Coronary artery (tissue), 2 donors: ENCODE data around the gene LAIR2.

Experiments
- DNase-seq: peaks from one replicate; pipeline ENCODE4 v3.0.0-alpha.2; 2017; ENCODE audit warnings: low spot score
- H3K27ac ChIP-seq, 2 donors: fragments of 200-600 bp; sonication (generic); one replicate each; pipeline ENCODE4 v1.5.1; 2016 to 2019
- H3K4me3 ChIP-seq: fragments of 200-600 bp; sonication (generic); 2 replicates; pipeline ENCODE4 v1.5.1; 2016; ENCODE audit warnings: mild to moderate bottlenecking, moderate library complexity
- TF ChIP-seq, protein P1 (sequence below): fragments of 200-600 bp; sonication (generic); IDR thresholded peaks from one replicate; pipeline ENCODE4 v1.5.1; 2019; ENCODE audit warnings: antibody characterized with exemption

The LAIR2 gene

DNA sequence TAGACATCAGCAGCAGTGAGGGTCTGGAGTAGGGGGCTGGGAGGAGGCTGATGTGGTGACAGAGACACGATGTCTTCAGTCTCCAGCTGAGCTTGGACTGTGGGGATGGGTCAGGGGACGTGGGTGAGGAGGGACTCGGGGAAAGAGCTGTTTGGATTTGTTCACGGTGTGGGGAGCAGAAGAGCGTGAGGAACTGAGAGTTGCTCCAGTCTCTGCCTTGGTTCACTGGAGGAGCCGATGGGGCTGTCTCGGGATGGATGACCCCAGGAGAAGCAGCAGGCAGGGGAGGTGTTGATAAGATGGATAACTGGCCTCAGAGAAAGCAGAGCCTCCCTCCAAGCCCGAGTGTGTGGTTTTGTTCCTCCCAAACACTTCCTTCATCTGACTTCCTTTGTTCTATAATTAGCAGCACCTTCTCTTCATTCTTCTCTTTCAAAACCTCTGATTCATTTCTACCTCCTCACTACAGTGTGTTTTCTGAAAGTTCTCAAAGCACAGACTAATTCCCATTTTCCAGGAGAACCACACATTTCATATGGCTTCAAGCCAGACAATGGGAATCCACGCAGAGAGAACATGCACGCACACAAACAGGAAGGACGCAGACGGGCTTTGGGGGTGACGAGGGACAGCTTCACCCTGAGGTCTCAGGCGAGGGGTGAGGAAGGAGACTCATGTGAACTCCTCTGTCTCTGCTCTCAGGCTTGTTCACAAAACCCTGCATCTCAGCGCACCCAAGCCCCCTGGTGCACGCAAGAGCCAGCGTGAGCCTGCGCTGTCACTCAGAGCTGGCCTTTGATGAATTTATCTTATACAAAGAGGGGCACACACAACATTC lies 18.6 kb downstream of the LAIR2 start:
- Histone ChIP-seq H3K4me3 (no peak overlapping the region), H3K27ac (no peak overlapping the region)
- TF ChIP-seq, protein P1, sequence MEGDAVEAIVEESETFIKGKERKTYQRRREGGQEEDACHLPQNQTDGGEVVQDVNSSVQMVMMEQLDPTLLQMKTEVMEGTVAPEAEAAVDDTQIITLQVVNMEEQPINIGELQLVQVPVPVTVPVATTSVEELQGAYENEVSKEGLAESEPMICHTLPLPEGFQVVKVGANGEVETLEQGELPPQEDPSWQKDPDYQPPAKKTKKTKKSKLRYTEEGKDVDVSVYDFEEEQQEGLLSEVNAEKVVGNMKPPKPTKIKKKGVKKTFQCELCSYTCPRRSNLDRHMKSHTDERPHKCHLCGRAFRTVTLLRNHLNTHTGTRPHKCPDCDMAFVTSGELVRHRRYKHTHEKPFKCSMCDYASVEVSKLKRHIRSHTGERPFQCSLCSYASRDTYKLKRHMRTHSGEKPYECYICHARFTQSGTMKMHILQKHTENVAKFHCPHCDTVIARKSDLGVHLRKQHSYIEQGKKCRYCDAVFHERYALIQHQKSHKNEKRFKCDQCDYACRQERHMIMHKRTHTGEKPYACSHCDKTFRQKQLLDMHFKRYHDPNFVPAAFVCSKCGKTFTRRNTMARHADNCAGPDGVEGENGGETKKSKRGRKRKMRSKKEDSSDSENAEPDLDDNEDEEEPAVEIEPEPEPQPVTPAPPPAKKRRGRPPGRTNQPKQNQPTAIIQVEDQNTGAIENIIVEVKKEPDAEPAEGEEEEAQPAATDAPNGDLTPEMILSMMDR = no peak
- no peak for DNase-seq

DNA sequence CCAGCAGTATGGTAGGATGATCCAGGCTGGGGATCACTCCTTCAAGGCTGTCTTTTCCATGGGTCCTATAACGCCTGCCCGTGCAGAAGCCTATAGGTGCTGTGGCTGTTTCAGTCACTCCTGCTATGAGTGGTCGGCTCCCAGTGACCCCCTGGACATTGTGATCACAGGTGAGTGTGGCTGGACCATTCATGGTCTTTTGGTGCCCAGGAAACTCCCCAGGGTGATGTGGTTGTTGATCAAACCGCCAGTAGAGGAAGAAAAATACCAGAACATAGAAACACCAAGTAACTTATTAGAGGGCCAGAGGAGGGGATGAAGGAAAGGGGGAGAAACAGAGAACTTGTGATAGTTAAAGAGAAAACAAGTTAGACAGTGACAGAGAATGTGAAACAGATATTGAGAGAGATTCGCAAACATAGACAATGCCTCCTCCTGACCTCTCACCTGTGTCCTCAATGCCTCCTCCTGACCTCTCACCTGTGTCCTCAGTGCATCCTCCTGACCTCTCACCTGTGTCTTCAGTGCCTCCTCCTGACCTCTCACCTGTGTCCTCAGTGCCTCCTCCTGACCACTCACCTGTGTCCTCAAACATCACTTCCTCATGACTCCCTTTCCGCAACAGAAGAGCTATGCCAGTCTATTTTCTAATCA lies 19.4 kb downstream of the LAIR2 start:
- H3K27ac ChIP-seq = no peak overlapping the region
- DNase-seq = no peak

DNA sequence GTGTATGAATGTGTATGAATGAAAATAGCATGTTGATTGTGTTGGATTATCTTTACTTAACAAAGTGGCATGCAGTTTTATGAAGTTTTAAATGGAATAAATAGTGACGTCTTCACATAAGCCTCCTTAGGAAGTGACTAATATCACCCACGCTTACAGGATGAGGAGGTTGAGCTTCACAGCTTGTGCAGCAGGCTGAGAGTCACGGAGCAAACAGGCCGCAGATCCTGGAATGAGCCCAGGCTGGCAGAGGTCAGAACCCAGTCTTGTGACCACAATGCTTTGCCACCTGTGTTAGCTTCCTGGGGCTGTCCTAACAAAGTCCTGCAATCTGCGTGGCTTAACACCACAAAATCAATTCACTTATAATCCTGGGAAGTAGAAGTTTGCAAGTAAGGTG lies 20.8 kb downstream of the LAIR2 start:
- no peak for DNase-seq
- no peak overlapping the region for H3K27ac ChIP-seq
- H3K4me3 ChIP-seq = no peak overlapping the region
- TF ChIP-seq, protein P1 = no peak

More for the DNA sequence above, 19.4 kb downstream of the LAIR2 start:
- H3K4me3 ChIP-seq = no peak overlapping the region
- TF ChIP-seq, protein P1 = no peak

DNA sequence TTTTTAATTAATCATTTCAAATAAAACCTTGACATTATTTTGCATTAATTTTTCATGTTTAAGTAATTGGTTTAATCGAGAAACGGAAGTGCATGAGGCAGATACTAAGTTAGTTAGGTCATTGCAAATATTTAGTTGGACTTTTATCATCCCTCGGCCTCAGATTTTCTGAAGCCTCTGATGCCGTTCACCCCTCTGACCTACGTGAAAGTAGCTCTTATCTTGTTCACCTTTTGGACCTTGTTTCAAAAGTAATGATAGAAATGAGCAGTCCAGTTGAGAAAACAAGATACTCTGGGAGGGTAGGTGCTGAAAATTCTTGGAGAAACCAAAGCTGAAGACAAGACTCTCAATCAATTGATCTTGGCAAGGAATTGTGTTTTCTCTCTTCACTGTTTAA lies 23.0 kb downstream of the LAIR2 start:
- TF ChIP-seq, protein P1 = no peak
- DNase-seq = no peak
- Histone ChIP-seq H3K27ac (no peak overlapping the region), H3K4me3 (no peak overlapping the region)

DNA sequence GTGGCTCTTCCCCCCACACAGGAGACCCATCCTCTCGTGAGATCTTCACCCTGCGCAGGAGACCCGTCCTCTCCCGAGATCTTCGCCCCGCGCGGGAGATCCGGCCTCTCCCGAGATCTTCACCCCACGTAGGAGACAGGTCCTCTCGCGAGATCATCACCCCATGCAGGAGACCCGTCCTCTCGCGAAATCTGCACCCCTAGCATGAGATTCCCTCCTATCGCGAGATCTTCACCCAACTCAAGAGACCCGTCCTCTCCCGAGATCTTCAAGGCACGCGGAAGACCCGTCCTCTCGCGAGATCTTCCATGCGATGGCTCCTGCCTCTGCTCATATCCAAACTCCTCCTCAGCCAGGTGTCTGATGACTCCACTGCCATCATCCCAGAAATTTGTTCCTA lies 24.3 kb downstream of the LAIR2 start:
- no peak for DNase-seq
- Histone ChIP-seq H3K27ac (no peak overlapping the region), H3K4me3 (no peak overlapping the region)
- TF ChIP-seq, protein P1 = no peak

DNA sequence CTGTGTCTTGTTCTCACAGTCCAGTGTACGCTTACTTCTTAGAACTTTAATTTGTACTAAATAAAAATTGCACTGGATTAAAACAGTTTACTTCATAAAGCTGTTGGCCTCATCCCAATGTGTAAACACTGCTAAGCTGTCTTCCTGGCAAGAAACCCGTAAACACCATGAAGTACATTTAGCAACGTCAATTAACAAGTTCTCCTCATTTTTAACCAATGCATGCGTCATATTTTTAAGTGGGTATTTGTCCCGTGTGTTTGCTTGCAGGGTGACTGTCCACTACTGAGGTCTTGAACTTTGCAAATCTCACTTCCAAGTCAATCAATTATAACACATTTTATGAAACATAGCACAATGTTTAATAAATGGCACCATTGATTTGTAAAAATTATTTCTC lies 28.2 kb downstream of the LAIR2 start:
- no peak overlapping the region for H3K4me3 ChIP-seq
- H3K27ac ChIP-seq = no peak overlapping the region
- TF ChIP-seq, protein P1 = no peak
- no peak for DNase-seq

DNA sequence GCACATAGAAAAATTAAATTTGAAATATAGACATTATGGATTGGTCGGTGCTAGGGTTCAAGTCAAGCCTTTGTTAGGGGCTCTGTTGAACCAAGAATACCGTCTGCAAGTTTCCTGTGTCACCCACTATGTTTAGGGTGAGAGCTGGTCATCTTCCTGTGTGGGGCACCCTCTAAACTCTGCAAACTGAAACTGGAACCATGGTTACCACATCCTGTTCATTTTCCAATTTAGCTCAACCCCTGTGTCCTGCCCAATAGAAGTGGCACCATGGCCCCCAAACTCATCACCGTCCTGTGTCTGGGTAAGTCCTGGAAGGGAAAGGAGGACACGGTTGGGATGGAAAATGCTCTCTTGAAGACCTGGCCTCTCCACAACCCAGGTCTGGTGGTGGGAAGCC lies 29.9 kb downstream of the LAIR2 start:
- H3K27ac ChIP-seq = no peak overlapping the region
- DNase-seq = no peak
- no peak overlapping the region for H3K4me3 ChIP-seq
- TF ChIP-seq, protein P1 = no peak
